22Rv1 (cell line): ENCODE results near the gene TOMM22.
A peak's percentile ranks its signal among the peaks of the same experiment; 100 is the strongest.

Experiments
- H3K27ac ChIP-seq: fragments of 450-650 bp; 2 replicates; pipeline ENCODE4 v1.5.1; 2017
- CTCF ChIP-seq: fragments of 450-650 bp; IDR thresholded peaks from 2 replicates; pipeline ENCODE4 v1.5.1; 2017; ENCODE audit warnings: mild to moderate bottlenecking
- ZFX ChIP-seq: fragments of 450-650 bp; IDR thresholded peaks from 2 replicates; pipeline ENCODE4 v1.6.1; 2017; ENCODE audit warnings: antibody characterized with exemption, borderline replicate concordance

TOMM22 gene

GRCh38 chr22:38700789-38701628 lies 19.3 kb downstream of the TOMM22 start, which contains the start of gene JOSD1:
Gene JOSD1, minus strand, starts transcription at chr22:38700943. Its CDS starts 956 bp downstream, at chr22:38699987.
- peak within 1 kb of the TSS; percentile 83 for H3K27ac ChIP-seq
- TF ChIP-seq ZFX (no peak), CTCF (0 out of 2 replicates have a peak, but pooled peaks have one; percentile 4)

DNA sequence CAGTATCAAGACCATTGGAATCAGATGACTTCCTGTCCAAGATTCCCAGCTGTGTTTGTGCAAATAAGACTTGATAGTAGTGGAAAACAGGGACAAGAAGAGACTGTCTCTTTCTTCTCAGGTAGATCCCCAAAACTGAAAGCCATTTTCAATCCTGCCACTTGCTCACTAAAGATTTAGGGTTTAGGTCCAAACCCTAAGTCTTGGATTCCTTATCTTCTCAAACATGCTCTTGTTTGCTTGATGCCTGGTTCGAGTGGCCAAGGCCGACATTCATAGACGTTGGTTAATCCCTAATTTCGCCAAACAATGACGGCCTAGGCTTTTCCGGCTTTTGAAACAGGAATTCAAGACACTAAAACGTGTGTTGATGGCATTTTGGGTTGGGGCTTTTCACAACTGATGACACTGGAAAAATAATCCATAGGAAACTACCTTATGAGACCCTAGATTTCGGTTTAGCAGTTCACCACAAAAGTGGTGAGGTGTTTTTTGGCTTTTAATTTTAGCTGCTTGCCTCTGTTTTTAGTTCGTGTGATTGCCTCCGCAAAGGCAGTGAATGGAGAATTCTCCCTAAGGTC lies 23.0 kb downstream of the TOMM22 start:
- no peak for TF ChIP-seq CTCF
- no peak for TF ChIP-seq ZFX
- peak overlapping the region; percentile 91 for H3K27ac ChIP-seq

GRCh38 chr22:38705235-38706100 lies 23.7 kb downstream of the TOMM22 start, which contains the start of gene GTPBP1:
Gene GTPBP1, plus strand, starts transcription at chr22:38705944. Its CDS starts 12 bp downstream, at chr22:38705956.
- no peak for TF ChIP-seq CTCF
- no peak for TF ChIP-seq ZFX
- peak within 1 kb of the TSS; percentile 91 for H3K27ac ChIP-seq

DNA sequence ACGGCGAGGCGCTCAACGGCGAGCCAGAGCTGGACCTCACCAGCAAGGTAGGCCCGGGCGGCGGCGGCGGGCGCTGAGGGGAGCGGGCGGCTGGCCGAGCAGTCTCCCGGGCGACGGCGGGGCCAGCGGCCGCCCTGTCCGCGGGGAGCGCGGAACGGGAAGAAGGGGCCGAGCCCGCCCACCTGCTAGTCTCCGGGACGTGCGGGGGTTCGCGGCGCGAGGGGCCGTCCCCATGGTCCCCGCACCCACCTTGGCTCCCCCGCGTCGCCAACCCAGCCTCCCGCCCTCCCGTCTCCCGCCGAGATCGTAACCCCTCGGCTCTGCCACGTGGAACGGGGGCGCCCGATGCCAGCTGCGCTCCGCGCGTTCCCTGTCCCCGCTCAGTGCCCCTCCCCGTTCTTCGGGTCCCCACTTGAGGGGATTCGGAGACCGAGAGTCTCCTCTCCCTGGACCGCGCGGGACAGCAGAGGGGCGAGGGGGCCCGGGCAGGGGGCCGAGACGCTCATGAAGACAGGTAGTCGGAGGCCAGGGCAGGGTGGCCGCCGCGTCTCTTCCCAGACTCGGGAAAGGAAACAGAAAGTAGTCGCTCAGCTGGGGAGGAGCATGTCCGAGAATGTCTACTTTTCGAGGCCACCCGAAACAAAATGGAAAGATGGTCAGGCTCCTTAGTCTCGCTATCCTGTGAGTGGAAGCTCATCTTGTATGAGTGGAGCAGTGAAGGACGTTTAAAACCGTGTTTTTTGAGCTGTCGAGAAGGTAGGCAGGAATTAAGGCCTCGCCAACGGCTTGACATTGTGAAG lies 24.5 kb downstream of the TOMM22 start:
- H3K27ac ChIP-seq: peak overlapping the region; percentile 91
- TF ChIP-seq CTCF (no peak), ZFX (no peak)

- peak overlapping the region; percentile 91 for H3K27ac ChIP-seq
- TF ChIP-seq ZFX (no peak), CTCF (no peak)
These were observed 25.1 kb downstream of the TOMM22 start for GRCh38 chr22:38706901-38707195.

GRCh38 chr22:38707346-38707745 lies 25.6 kb downstream of the TOMM22 start:
- peak overlapping the region; percentile 91 for H3K27ac ChIP-seq
- TF ChIP-seq ZFX (no peak), CTCF (no peak)
